Natural killer cell (primary cell): ENCODE data around the gene PPM1J. TPM values are rescaled to one million over a fixed set of nuclear protein-coding genes. Genes with fewer than 3 reads are reported as not detected.

Experiments
- ATAC-seq, 3 donors: fragments of 150-1000 bp in 2 of 3; fragments of 200-7000 bp in 1 of 3; cut with Tn5 transposase; 1 replicate in 1 of 3; 2 replicates in 2 of 3; pipeline ENCODE4 v1.10.0; 2021; ENCODE audit warnings: mild to moderate bottlenecking in 2 of 3, moderate library complexity in 2 of 3
- DNase-seq, 2 donors: peaks; one replicate each; pipeline versions ENCODE4 v3.0.0 to v3.0.0-alpha.2; 2013 to 2021; ENCODE audit warnings: mixed read lengths in 1 of 2
- H3K27ac ChIP-seq: one replicate; pipeline ENCODE4 v1.5.1; 2013; ENCODE audit warnings: mild to moderate bottlenecking, low read length
- H3K27me3 ChIP-seq: one replicate; pipeline ENCODE4 v1.6.1; 2013; ENCODE audit warnings: low read length; ENCODE audit not compliant: control insufficient read depth, insufficient read depth
- H3K36me3 ChIP-seq: one replicate; pipeline ENCODE4 v1.6.1; 2013; ENCODE audit warnings: low read length; ENCODE audit not compliant: control insufficient read depth, insufficient read depth
- H3K4me1 ChIP-seq: one replicate; pipeline ENCODE4 v1.6.1; 2013; ENCODE audit warnings: low read length; ENCODE audit not compliant: control insufficient read depth, insufficient read depth
- H3K4me3 ChIP-seq: one replicate; pipeline ENCODE4 v1.5.1; 2013; ENCODE audit warnings: low read length
- H3K9me3 ChIP-seq: one replicate; pipeline ENCODE4 v1.6.1; 2013; ENCODE audit warnings: low read length; ENCODE audit not compliant: control insufficient read depth, insufficient read depth
- H3K27ac Mint-ChIP-seq, 2 donors: one replicate each; pipeline ENCODE4 v1.8.0; 2022; ENCODE audit warnings: mild to moderate bottlenecking in 2 of 2, mixed read lengths in 2 of 2, moderate library complexity in 1 of 2
- H3K27me3 Mint-ChIP-seq, 2 donors: one replicate each; pipeline ENCODE4 v1.8.0; 2022; ENCODE audit warnings: low read depth in 2 of 2, mixed read lengths in 2 of 2
- H3K36me3 Mint-ChIP-seq: one replicate; pipeline ENCODE4 v1.8.0; 2022; ENCODE audit warnings: mixed read lengths
- H3K4me1 Mint-ChIP-seq, 2 donors: one replicate each; pipeline ENCODE4 v1.8.0; 2022; ENCODE audit warnings: mixed read lengths in 2 of 2
- H3K4me3 Mint-ChIP-seq: one replicate; pipeline ENCODE4 v1.8.0; 2022; ENCODE audit warnings: mild to moderate bottlenecking, moderate library complexity, mixed read lengths
- H3K9me3 Mint-ChIP-seq, 2 donors: one replicate each; pipeline ENCODE4 v1.8.0; 2022; ENCODE audit warnings: mixed read lengths in 2 of 2
- WGBS: methylation state at CpG from one replicate; pipeline ENCODE4 v1.1.7; 2013; ENCODE audit warnings: missing lambda C conversion rate; ENCODE audit not compliant: insufficient coverage; 5-methylcytosine and 5-hydroxymethylcytosine counted together
- intact Hi-C: fragments of 100-400 bp; cut with micrococcal nuclease; formaldehyde crosslinking; loops from one replicate; pipeline ENCODE4 v1.14.2; 2022
- total RNA-seq, 4 donors: library from RNA; stranded (reverse); fragments of 120-200 nt in 1 of 4; gene quantifications; one replicate each; pipeline versions ENCODE4 v1.2.3 to v1.2.4, GENCODE V29; 2013 to 2022
- TF ChIP-seq, protein P1 (sequence below): fragments of 200-600 bp; IDR thresholded peaks from one replicate; pipeline ENCODE4 v1.8.0; 2022; ENCODE audit warnings: antibody characterized with exemption

PPM1J gene
- total RNA-seq, 3 donors from 2014 or later (not counting 1 experiment from before 2014, with no cell fraction given): 0.26 TPM; not detected in 2

DNA sequence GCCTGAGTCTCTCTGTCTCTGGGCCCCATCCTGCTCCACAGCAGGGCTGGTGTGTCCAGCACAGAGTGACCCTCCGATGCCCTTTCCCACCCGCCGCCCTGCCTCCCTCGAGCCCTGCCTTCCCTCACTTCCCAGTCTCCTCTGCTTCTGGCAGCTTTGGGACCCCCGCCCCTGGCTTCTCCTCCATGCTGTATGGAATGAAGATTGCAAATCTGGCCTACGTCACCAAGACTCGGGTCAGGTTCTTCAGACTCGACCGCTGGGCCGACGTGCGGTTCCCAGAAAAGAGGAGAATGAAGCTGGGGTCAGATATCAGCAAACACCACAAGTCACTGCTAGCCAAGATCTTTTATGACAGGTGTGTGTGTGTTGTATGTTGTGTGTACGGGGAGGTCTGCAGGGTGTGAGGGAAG, 26.3 kb downstream of the PPM1J start:
- TF ChIP-seq, protein P1, sequence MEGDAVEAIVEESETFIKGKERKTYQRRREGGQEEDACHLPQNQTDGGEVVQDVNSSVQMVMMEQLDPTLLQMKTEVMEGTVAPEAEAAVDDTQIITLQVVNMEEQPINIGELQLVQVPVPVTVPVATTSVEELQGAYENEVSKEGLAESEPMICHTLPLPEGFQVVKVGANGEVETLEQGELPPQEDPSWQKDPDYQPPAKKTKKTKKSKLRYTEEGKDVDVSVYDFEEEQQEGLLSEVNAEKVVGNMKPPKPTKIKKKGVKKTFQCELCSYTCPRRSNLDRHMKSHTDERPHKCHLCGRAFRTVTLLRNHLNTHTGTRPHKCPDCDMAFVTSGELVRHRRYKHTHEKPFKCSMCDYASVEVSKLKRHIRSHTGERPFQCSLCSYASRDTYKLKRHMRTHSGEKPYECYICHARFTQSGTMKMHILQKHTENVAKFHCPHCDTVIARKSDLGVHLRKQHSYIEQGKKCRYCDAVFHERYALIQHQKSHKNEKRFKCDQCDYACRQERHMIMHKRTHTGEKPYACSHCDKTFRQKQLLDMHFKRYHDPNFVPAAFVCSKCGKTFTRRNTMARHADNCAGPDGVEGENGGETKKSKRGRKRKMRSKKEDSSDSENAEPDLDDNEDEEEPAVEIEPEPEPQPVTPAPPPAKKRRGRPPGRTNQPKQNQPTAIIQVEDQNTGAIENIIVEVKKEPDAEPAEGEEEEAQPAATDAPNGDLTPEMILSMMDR: no peak
- no peak overlapping the region for H3K27ac ChIP-seq
- no peaks in the 10 kb centered on the region for H3K9me3 ChIP-seq
- peak overlapping the region in 1 of 2 donors; percentile 77 for H3K27ac Mint-ChIP-seq
- H3K27me3 ChIP-seq: no peaks in the 10 kb centered on the region
- H3K36me3 Mint-ChIP-seq: peaks cover 15% of the 10 kb centered on the region
- H3K36me3 ChIP-seq: peaks cover 37% of the 10 kb centered on the region
- WGBS: 97% methylated on average over 13 of the region's 13 CpGs
- no peaks in the 10 kb centered on the region for H3K27me3 Mint-ChIP-seq
- ATAC-seq: no peak
- intact Hi-C loops: no loop called here
- H3K4me1 Mint-ChIP-seq: peaks cover 17 to 33% of the 10 kb centered on the region in 2 donors
- no peak overlapping the region for H3K4me3 Mint-ChIP-seq
- no peak overlapping the region for H3K4me3 ChIP-seq
- DNase-seq: no peak
- no peaks in the 10 kb centered on the region for H3K9me3 Mint-ChIP-seq
- no peaks in the 10 kb centered on the region for H3K4me1 ChIP-seq

DNA sequence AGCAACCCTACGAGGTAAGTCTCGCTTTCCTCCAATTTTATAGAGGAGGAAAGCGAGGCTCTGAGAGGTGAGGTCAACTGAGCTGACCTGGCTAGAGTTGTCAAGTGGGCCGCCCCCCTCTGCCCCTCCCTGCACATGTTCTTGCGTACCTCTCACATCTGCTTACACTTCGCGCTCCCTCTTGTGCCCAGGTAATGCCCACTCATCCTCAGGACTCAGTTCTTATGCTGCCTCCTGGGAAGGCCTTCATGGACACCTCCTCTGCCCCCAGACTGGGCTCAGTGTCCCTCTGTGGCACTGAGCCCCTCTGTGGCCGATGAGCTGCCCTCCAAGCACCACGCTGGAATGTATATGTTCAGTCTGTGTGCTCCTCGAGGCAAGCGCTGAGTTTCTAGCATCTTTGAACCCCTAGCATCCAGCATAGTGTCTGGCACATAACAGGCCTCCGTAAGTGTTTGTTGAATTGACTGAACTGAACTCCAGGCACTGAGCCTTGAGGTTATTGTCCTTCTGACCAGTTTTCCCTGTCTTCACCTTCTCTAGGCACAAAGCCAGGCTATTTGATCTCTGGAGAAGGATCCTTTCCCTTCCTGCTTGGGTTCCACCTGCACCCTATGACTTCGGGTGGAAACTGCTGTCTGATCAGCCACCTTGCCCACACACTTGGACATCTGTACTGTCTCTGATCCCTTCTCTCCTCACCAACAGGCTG, 27.2 kb downstream of the PPM1J start:
- Histone ChIP-seq H3K4me3 (no peak overlapping the region), H3K36me3 (peaks cover 32% of the 10 kb centered on the region), H3K27ac (no peak overlapping the region), H3K27me3 (no peaks in the 10 kb centered on the region), H3K9me3 (no peaks in the 10 kb centered on the region), H3K4me1 (no peaks in the 10 kb centered on the region)
- Mint-ChIP-seq H3K27ac (peak overlapping the region in 1 of 2 donors; percentile 77), H3K27me3 (no peaks in the 10 kb centered on the region), H3K9me3 (no peaks in the 10 kb centered on the region), H3K4me3 (no peak overlapping the region), H3K36me3 (peaks cover 13% of the 10 kb centered on the region), H3K4me1 (peaks cover 17 to 33% of the 10 kb centered on the region in 2 donors)
- DNase-seq (no peak), ATAC-seq (no peak)
- 93% methylated on average over 13 of the region's 13 CpGs for WGBS
- TF ChIP-seq, protein P1: no peak
- intact Hi-C loops: no loop called here

DNA sequence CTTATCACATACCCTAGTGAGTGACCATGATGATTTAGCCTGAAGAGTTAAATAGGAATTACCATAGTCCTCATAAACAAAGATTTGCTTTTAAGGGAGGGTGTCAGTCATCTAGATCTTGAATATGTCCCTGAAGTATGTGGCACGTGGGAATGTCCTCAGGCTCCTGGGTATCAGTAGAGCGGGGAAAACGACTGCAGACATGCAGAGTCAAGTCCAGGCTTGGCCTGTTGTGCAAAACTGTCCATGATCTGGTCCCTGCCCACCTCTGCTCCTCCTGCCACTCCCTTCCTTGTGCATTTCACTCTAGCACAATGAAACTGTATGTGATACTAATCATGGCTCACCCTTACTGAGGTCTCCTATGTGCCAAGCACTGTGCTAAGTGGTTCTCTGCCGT, 27.8 kb downstream of the PPM1J start:
- intact Hi-C loops: no loop called here
- Mint-ChIP-seq H3K4me1 (peaks cover 17 to 33% of the 10 kb centered on the region in 2 donors), H3K36me3 (peaks cover 7% of the 10 kb centered on the region), H3K27ac (peak overlapping the region in 1 of 2 donors; percentile 77), H3K4me3 (no peak overlapping the region), H3K27me3 (no peaks in the 10 kb centered on the region), H3K9me3 (no peaks in the 10 kb centered on the region)
- Histone ChIP-seq H3K4me3 (no peak overlapping the region), H3K4me1 (no peaks in the 10 kb centered on the region), H3K9me3 (no peaks in the 10 kb centered on the region), H3K27ac (no peak overlapping the region), H3K27me3 (no peaks in the 10 kb centered on the region), H3K36me3 (peaks cover 28% of the 10 kb centered on the region)
- TF ChIP-seq, protein P1: no peak
- ATAC-seq: no peak
- 92% methylated on average over 4 of the region's 4 CpGs for WGBS
- DNase-seq: no peak

DNA sequence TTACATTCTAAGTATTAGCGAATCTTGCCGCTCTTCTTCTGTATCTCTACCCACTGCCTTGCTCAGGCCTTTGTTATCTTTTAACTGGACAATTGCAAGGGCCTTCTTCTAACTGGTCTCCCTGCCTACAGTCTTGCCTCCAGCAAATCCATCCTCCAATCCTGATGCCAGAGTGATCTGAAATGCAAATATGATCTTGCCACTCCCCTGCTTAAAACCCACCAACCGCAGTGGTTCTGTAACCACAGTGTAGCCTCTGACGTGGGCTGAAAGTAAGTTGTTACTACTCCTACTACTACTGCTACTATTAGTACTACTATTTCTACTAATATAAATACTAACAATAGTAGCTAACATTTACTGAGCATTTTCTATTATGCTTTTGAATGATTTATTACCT, 28.3 kb downstream of the PPM1J start:
- Mint-ChIP-seq H3K27me3 (no peaks in the 10 kb centered on the region), H3K27ac (peak overlapping the region in 1 of 2 donors; percentile 6), H3K4me3 (no peak overlapping the region), H3K36me3 (peaks cover 2% of the 10 kb centered on the region), H3K4me1 (peaks cover 17 to 30% of the 10 kb centered on the region in 2 donors), H3K9me3 (no peaks in the 10 kb centered on the region)
- 88% methylated on average over 4 of the region's 4 CpGs for WGBS
- intact Hi-C loops: no loop called here
- Histone ChIP-seq H3K9me3 (no peaks in the 10 kb centered on the region), H3K27ac (no peak overlapping the region), H3K36me3 (peaks cover 26% of the 10 kb centered on the region), H3K27me3 (no peaks in the 10 kb centered on the region), H3K4me3 (no peak overlapping the region), H3K4me1 (no peaks in the 10 kb centered on the region)
- TF ChIP-seq, protein P1: no peak
- DNase-seq (no peak), ATAC-seq (peak in 2 of 3 donors; percentile 54 to 55)
